HL-60 (cell line): Measurements from ENCODE around the gene ASIC1.

ENCODE experiments used
- DNase-seq, 2 experiments: peaks; one replicate each; pipeline ENCODE4 v3.0.0-alpha.2; 2010 to 2020; ENCODE audit warnings: low read depth in 1 of 2, low spot score in 1 of 2
- H3K27ac ChIP-seq: fragments of 250-450 bp; sonication (Bioruptor Pico); replicated peaks from 2 replicates; pipeline ENCODE4 v1.5.1; 2020; ENCODE audit warnings: mild to moderate bottlenecking, moderate library complexity
- H3K27me3 ChIP-seq: fragments of 250-450 bp; sonication (Bioruptor Pico); 2 replicates; pipeline ENCODE4 v1.5.1; 2021; ENCODE audit warnings: mild to moderate bottlenecking, moderate library complexity; ENCODE audit not compliant: insufficient read depth, poor library complexity, severe bottlenecking
- H3K4me3 ChIP-seq: replicated peaks from 2 replicates; pipeline ENCODE4 v1.5.1; 2011; ENCODE audit warnings: mild to moderate bottlenecking, control low read depth, low read length; ENCODE audit not compliant: insufficient read depth
- CTCF ChIP-seq: IDR thresholded peaks from one replicate; pipeline ENCODE4 v1.5.1; 2011; ENCODE audit warnings: low read length, control low read depth, inconsistent platforms; ENCODE audit not compliant: insufficient read depth
- GABPA ChIP-seq: IDR thresholded peaks from 2 replicates; pipeline ENCODE4 v1.6.1; 2012; ENCODE audit warnings: low read depth
- POLR2AphosphoS5 ChIP-seq: IDR thresholded peaks from 2 replicates; pipeline ENCODE4 v1.6.1; 2012; ENCODE audit warnings: low read depth
- REST ChIP-seq: IDR thresholded peaks from 2 replicates; pipeline ENCODE4 v1.6.1; 2012; ENCODE audit warnings: low read depth; ENCODE audit not compliant: insufficient replicate concordance
- SPI1 ChIP-seq: IDR thresholded peaks from 2 replicates; pipeline ENCODE4 v1.6.1; 2012; ENCODE audit warnings: low read depth, mild to moderate bottlenecking, borderline replicate concordance

The ASIC1 gene

GRCh38 chr12:50103351-50103750 lies 46.0 kb downstream of the ASIC1 start:
- TF ChIP-seq SPI1: no peak
- no peak for TF ChIP-seq CTCF
- TF ChIP-seq REST: no peak
- TF ChIP-seq GABPA: no peak
- no peak for TF ChIP-seq POLR2AphosphoS5
- H3K27me3 ChIP-seq: no peaks in the 10 kb centered on the region
- no peak overlapping the region for H3K4me3 ChIP-seq
- DNase-seq: no peak
- H3K27ac ChIP-seq: no peak overlapping the region

GRCh38 chr12:50103767-50104321 lies 46.4 kb downstream of the ASIC1 start, which contains the start of gene GPD1:
Gene GPD1 (plus strand): TSS chr12:50104008. CDS start chr12:50104051, 43 bp downstream.
- H3K4me3 ChIP-seq: no peak within 1 kb of the TSS
- no peak for DNase-seq
- no peak within 1 kb of the TSS for H3K27ac ChIP-seq

More at GRCh38 chr12:50103767-50104321, 46.4 kb downstream of the ASIC1 start, which contains the start of gene GPD1:
- TF ChIP-seq POLR2AphosphoS5 (no peak), REST (no peak), CTCF (no peak), GABPA (no peak), SPI1 (no peak)
- H3K27me3 ChIP-seq: no peaks in the 10 kb centered on the region
